ENCODE data around the gene IFNK.

- no peak for TF ChIP-seq RAD21 (IDR thresholded peaks at IDR 0.05)
- no peak for TF ChIP-seq CTCF (IDR thresholded peaks at IDR 0.05; ENCODE audit: low read depth, low read length, missing input control)
Observed at GRCh38 chr9:27554712-27555111, 30.6 kb downstream of the IFNK start.
